Activated effector memory CD4-positive, alpha-beta T cell treated with Interleukin-2 at 50 U/mL for 16 hours (primary cell): ENCODE results near the gene C10orf143.
"Not testable (repeated sequence)": the region's sequence is repeated elsewhere in the genome, so short reads cannot be mapped to it uniquely, and the experiment has no call there.

ENCODE experiments used
- DNase-seq: peaks from one replicate; pipeline ENCODE4 v3.0.0-alpha.2; 2020

The C10orf143 gene

DNA sequence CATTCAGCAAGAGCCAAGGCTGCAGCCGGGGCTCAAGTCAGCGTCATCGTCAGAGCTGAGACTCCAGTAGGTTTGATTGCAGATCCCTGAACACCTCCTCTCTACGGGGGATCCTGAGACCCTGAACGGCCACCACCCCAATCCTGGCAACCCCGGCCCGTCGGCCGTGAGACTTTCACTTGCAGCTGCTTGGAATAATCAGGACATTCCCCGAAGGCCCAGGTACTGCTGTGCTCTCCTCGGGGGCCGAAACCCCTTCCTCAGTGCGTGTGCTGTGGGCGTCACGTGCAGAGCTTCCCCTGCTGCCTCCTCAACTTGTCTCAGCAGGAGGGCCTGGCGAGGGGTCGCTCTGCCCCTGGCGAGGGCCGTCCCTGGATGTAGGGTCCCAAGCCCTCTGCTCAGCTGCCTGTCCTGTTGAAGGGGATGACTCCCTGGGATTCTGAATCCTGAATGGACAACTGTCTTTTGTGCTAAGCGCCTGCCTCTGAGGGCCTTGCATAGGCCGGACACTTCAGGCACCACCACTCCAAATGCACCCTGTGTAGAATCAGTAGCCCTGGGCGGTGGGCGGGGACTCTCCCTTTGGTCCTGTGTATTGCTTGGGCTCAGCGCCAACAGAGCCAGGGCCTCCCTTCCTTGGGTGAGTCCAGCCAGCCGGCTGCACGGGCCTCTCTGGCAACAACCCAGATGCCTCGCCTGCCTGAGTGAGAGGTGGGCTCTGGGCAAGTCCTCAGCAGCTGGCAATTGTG, 82.7 kb downstream of the C10orf143 start:
- no peak for DNase-seq

GRCh38 chr10:130026670-130027456, 83.8 kb downstream of the C10orf143 start:
- DNase-seq = no peak

GRCh38 chr10:130025811-130026485, 84.7 kb downstream of the C10orf143 start:
- DNase-seq = no peak

DNA sequence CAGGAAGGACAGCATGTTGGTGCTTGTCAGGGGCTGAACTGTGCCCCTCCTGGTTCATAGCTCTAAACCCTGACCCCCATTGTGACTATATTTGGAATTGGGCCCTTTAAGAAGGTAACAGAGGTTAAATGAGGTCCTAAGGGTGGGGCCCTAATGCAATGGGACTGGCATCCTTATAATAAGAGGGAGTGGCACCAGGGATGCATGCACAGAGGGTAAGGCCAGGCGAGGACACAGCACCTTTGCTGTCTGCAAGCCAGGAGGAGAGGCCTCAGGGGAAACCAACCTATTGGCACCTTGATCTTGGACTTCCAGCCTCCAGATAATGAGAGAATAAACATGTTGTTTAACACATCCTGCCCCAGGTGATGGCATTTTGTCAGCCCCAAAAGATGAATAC, 85.3 kb downstream of the C10orf143 start:
- no peak for DNase-seq

DNA sequence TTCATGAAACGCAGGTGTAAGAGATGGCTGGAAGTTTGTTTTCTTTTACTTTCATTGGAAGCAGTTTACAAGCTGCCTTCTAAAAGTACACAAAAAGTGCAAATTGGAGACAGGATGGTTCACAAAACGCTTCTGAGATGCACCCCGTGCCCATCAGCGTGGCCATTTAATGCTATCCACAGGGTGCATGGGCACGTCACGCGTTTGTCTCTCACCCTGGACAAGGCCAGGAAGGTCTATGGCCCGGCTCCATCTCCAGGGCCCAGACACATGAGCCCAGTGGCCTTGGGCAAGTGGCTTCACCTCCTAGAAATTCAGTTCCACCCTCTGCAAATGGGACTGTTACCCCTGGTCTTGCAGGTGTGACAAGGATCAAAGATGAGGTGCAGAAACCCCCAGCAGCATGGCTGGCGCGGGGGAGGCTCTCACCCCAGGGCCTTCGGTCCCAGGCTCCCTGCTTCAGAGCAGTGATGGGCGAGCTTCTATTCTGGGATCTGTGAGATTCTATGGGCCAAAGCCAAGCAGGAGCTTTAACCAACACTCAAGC, 85.8 kb downstream of the C10orf143 start:
- DNase-seq = no peak

DNA sequence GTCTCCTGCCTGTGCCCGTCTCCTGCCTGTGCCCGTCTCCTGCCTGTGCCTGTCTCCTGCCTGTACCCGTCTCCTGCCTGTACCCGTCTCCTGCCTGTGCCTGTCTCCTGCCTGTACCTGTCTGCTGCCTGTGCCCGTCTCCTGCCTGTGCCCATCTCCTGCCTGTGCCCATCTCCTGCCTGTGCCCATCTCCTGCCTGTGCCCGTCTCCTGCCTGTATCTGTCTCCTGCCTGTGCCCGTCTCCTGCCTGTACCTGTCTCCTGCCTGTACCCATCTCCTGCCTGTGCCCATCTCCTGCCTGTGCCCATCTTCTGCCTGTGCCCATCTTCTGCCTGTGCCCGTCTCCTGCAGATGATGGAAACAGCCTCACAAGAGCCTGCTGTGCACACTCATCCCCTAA, 86.3 kb downstream of the C10orf143 start:
- DNase-seq = not testable (repeated sequence)

GRCh38 chr10:130023454-130024230, 87.0 kb downstream of the C10orf143 start:
- DNase-seq = no peak

DNA sequence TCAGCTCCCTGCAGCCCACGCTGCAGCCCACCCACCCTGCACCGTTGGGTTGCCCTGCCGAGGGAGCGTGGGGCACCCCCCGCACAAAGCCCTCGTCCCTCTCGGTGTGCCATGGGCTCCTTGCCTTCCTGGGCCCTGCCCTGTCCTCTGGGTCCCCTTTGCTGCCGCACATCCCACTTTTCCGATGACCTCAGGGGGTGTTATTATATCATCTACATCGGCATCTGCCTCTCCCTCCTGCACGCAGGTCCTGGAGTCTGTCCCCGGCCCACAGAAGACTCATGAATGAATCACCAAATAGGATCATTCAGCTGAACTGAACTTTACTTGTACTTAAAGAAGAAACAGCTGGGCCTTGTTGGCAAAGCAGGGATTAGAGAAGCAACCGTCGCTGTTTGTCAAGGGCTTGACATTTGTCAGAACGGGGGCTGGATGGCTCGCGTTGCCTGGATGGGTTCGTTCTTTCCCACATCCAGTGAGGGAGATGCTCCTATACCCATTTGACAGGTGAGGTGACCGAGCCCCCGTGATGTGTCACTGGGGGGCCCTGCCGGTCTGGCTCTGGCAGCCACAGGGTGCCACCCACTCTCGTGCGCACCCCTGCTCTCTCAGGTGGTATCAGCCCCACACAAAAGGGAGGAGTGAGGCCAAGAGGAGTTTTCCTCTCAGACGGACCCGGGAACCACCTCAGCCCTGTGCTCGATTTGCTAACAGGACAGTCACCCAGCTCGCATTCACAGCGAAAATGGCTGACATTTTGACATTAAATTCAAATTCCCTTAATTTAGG, 87.9 kb downstream of the C10orf143 start:
- no peak for DNase-seq

GRCh38 chr10:130022086-130022485, 88.5 kb downstream of the C10orf143 start:
- DNase-seq = no peak

DNA sequence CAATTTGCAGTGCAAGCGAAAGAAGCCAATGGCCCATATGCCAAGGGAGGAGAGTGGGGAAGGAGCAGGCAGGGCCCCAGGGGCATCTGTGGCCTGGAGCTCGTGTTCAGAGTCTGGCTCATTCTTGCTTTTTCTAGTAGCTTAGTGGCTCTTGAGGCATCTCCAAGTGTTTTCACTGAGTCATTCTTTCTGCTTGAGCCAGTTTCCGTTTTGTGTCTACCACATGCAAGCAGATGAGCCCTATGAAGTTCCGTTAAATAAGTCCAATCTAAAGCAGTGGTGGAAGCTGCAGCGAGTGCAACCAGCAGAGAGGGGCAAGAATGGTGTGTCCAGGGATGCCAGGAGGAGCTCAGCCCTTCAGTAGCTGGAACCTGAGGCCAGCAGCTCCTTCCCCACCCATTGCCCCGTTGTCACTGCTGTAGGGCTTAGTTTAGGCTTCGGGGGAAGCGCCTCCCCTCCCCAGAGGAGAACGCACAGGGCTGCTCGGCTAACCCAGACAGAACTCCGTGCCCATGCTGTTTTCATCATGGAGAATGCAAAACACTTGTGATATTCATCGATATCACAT, 89.2 kb downstream of the C10orf143 start:
- DNase-seq = no peak

GRCh38 chr10:130020651-130021382, 89.8 kb downstream of the C10orf143 start:
- DNase-seq = no peak

DNA sequence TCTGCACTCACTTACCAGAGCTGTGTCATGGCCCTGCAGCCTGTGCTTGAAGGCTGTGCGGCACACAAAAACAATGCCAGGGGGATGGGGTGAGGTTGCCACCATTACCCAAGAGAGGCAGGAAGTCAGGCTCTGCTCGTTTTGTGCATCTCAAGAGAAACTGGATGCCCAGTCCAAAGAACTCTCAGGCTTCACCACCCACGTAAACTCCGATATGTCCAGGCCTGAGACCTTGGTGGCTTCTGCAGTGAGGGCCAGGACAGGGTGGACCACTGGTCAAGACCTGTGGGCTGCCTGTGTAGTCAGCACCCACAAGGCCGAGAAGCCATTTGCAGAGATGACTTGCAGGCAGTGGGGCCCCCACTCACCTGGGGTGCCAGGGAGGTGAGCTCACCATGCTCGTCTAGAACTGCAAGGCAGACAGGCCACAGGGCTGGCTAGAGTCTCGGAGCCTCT, 91.9 kb downstream of the C10orf143 start:
- DNase-seq = no peak

GRCh38 chr10:130018265-130018664, 92.4 kb downstream of the C10orf143 start:
- no peak for DNase-seq

DNA sequence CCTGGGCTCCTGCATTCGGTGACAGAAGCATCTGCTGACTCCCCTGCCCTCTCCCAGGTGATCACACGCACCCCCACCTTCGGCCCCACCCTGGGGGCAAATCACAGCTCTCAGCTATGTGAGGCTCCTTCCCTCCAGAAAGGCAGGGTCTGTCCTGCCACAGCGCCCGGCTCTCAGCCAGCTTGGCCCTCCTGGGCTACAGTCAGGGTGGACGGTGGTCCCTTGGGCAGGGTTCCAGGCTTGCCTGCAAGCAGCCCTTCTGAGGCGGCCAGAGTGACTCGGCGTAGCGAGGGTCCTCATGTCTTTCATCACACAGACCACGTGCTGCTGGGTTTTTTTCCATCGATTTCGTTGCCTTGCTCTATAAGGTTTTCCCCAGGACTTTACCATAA, 93.0 kb downstream of the C10orf143 start:
- no peak for DNase-seq

- DNase-seq = no peak
Measured at GRCh38 chr10:130016993-130017630, 93.5 kb downstream of the C10orf143 start.

DNA sequence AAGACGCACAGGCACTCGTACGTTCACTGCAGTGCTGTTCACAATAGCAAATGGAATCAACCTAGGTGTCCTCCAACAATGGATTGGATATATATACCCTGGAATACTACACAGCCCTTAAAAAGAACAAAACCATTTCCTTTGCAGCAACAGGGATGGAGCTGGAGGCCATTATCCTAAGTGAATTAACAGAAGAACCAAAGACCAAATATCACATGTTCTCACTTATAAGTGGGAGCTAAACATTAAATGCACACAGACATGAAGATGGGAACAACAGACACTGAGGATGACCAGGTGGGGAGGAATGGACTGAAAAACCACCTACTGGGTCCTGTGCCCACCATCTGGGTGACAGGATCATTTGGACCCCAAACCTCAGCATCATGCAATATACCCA, 94.5 kb downstream of the C10orf143 start:
- no peak for DNase-seq

GRCh38 chr10:130015075-130015695, 95.4 kb downstream of the C10orf143 start:
- DNase-seq = no peak

- no peak for DNase-seq
Measured at GRCh38 chr10:130014263-130015074, 96.2 kb downstream of the C10orf143 start.
